Memory B cell (primary cell): ENCODE results near the gene CHST15.
A peak's percentile ranks its signal among the peaks of the same experiment; 100 is the strongest.

Source experiments
- ATAC-seq: fragments of 150-1000 bp; cut with Tn5 transposase; 2 replicates; pipeline ENCODE4 v1.10.0; 2021; ENCODE audit warnings: low read depth, mild to moderate bottlenecking, moderate library complexity
- DNase-seq, 2 donors: peaks; one replicate each; pipeline ENCODE4 v3.0.0; 2022; ENCODE audit warnings: low spot score in 2 of 2
- H3K27ac Mint-ChIP-seq: one replicate; pipeline ENCODE4 v1.8.0; 2022; ENCODE audit warnings: mild to moderate bottlenecking, moderate library complexity, mixed read lengths
- H3K27me3 Mint-ChIP-seq: one replicate; pipeline ENCODE4 v1.8.0; 2022; ENCODE audit warnings: mixed read lengths
- H3K36me3 Mint-ChIP-seq: one replicate; pipeline ENCODE4 v1.8.0; 2022; ENCODE audit warnings: mild to moderate bottlenecking, mixed read lengths
- H3K4me1 Mint-ChIP-seq: one replicate; pipeline ENCODE4 v1.8.0; 2022; ENCODE audit warnings: mixed read lengths
- H3K4me3 Mint-ChIP-seq: one replicate; pipeline ENCODE4 v1.8.0; 2022; ENCODE audit warnings: mild to moderate bottlenecking, moderate library complexity, mixed read lengths
- H3K9me3 Mint-ChIP-seq: one replicate; pipeline ENCODE4 v1.8.0; 2022; ENCODE audit warnings: mixed read lengths

CHST15 gene

GRCh38 chr10:124077208-124077993 is 16.0 kb downstream of the CHST15 start:
- DNase-seq (no peak), ATAC-seq (no peak)
- Mint-ChIP-seq H3K27ac (peak overlapping the region; percentile 64), H3K9me3 (no peaks in the 10 kb centered on the region), H3K27me3 (no peaks in the 10 kb centered on the region), H3K4me3 (no peak overlapping the region), H3K4me1 (peaks cover 64% of the 10 kb centered on the region), H3K36me3 (peaks cover 2% of the 10 kb centered on the region)

GRCh38 chr10:124076148-124076733 is 17.2 kb downstream of the CHST15 start:
- H3K4me1 Mint-ChIP-seq, result peaks cover 70% of the 10 kb centered on the region

GRCh38 chr10:124075231-124075955 is 18.0 kb downstream of the CHST15 start:
- ATAC-seq (no peak), DNase-seq (no peak)
- Mint-ChIP-seq H3K36me3 (peaks cover 2% of the 10 kb centered on the region), H3K4me1 (peaks cover 63% of the 10 kb centered on the region), H3K27me3 (no peaks in the 10 kb centered on the region), H3K4me3 (no peak overlapping the region), H3K9me3 (no peaks in the 10 kb centered on the region), H3K27ac (peak overlapping the region; percentile 73)

More at GRCh38 chr10:124076148-124076733, 17.2 kb downstream of the CHST15 start:
- Mint-ChIP-seq H3K4me3 (no peak overlapping the region), H3K27me3 (no peaks in the 10 kb centered on the region), H3K27ac (no peak overlapping the region), H3K9me3 (no peaks in the 10 kb centered on the region), H3K36me3 (peaks cover 2% of the 10 kb centered on the region)
- DNase-seq, result no peak
- ATAC-seq, result no peak

GRCh38 chr10:124074501-124075109 is 18.8 kb downstream of the CHST15 start:
- H3K27me3 Mint-ChIP-seq, result no peaks in the 10 kb centered on the region
- H3K4me3 Mint-ChIP-seq, result peak overlapping the region; percentile 50
- no peaks in the 10 kb centered on the region for H3K9me3 Mint-ChIP-seq
- H3K36me3 Mint-ChIP-seq, result peaks cover 2% of the 10 kb centered on the region
- ATAC-seq (peak; percentile 79), DNase-seq (peak; percentile 22 to 24)
- peak overlapping the region; percentile 73 for H3K27ac Mint-ChIP-seq
- peaks cover 56% of the 10 kb centered on the region for H3K4me1 Mint-ChIP-seq

GRCh38 chr10:124073978-124074377 is 19.4 kb downstream of the CHST15 start:
- no peak overlapping the region for H3K4me3 Mint-ChIP-seq
- H3K27ac Mint-ChIP-seq, result peak overlapping the region; percentile 73
- no peaks in the 10 kb centered on the region for H3K27me3 Mint-ChIP-seq
- DNase-seq, result no peak
- H3K4me1 Mint-ChIP-seq, result peaks cover 52% of the 10 kb centered on the region
- no peak for ATAC-seq
- H3K9me3 Mint-ChIP-seq, result no peaks in the 10 kb centered on the region
- peaks cover 2% of the 10 kb centered on the region for H3K36me3 Mint-ChIP-seq

GRCh38 chr10:124072541-124072940 is 20.9 kb downstream of the CHST15 start:
- H3K4me3 Mint-ChIP-seq, result no peak overlapping the region
- peaks cover 2% of the 10 kb centered on the region for H3K36me3 Mint-ChIP-seq
- ATAC-seq (no peak), DNase-seq (no peak)
- H3K27me3 Mint-ChIP-seq, result no peaks in the 10 kb centered on the region
- peak overlapping the region; percentile 72 for H3K27ac Mint-ChIP-seq
- H3K9me3 Mint-ChIP-seq, result no peaks in the 10 kb centered on the region
- H3K4me1 Mint-ChIP-seq, result peaks cover 53% of the 10 kb centered on the region

GRCh38 chr10:124072106-124072505 is 21.3 kb downstream of the CHST15 start:
- H3K9me3 Mint-ChIP-seq, result no peaks in the 10 kb centered on the region
- H3K27me3 Mint-ChIP-seq, result no peaks in the 10 kb centered on the region
- H3K27ac Mint-ChIP-seq, result peak overlapping the region; percentile 72
- H3K36me3 Mint-ChIP-seq, result peaks cover 2% of the 10 kb centered on the region
- peak overlapping the region; percentile 38 for H3K4me3 Mint-ChIP-seq
- peaks cover 52% of the 10 kb centered on the region for H3K4me1 Mint-ChIP-seq
- DNase-seq (no peak), ATAC-seq (peak; percentile 23)

GRCh38 chr10:124071141-124071540 is 22.3 kb downstream of the CHST15 start:
- ATAC-seq (no peak), DNase-seq (no peak)
- Mint-ChIP-seq H3K4me3 (no peak overlapping the region), H3K27me3 (no peaks in the 10 kb centered on the region), H3K9me3 (no peaks in the 10 kb centered on the region), H3K4me1 (peaks cover 56% of the 10 kb centered on the region), H3K27ac (no peak overlapping the region), H3K36me3 (peaks cover 2% of the 10 kb centered on the region)

GRCh38 chr10:124070666-124071065 is 22.7 kb downstream of the CHST15 start:
- H3K4me3 Mint-ChIP-seq, result no peak overlapping the region
- H3K27ac Mint-ChIP-seq, result no peak overlapping the region
- no peaks in the 10 kb centered on the region for H3K9me3 Mint-ChIP-seq
- ATAC-seq (no peak), DNase-seq (no peak)
- H3K4me1 Mint-ChIP-seq, result peaks cover 57% of the 10 kb centered on the region
- H3K36me3 Mint-ChIP-seq, result peaks cover 2% of the 10 kb centered on the region
- H3K27me3 Mint-ChIP-seq, result no peaks in the 10 kb centered on the region

GRCh38 chr10:124069341-124070264 is 23.8 kb downstream of the CHST15 start:
- H3K36me3 Mint-ChIP-seq, result peaks cover 2% of the 10 kb centered on the region
- no peaks in the 10 kb centered on the region for H3K27me3 Mint-ChIP-seq
- H3K27ac Mint-ChIP-seq, result no peak overlapping the region
- H3K4me3 Mint-ChIP-seq, result no peak overlapping the region
- no peaks in the 10 kb centered on the region for H3K9me3 Mint-ChIP-seq
- DNase-seq, result no peak
- H3K4me1 Mint-ChIP-seq, result peaks cover 54% of the 10 kb centered on the region
- ATAC-seq, result no peak

- DNase-seq (no peak), ATAC-seq (no peak)
- Mint-ChIP-seq H3K27ac (no peak overlapping the region), H3K4me1 (peaks cover 49% of the 10 kb centered on the region), H3K4me3 (no peak overlapping the region), H3K9me3 (no peaks in the 10 kb centered on the region), H3K27me3 (no peaks in the 10 kb centered on the region), H3K36me3 (peaks cover 2% of the 10 kb centered on the region)
Observed at GRCh38 chr10:124068929-124069328, 24.5 kb downstream of the CHST15 start.

- no peaks in the 10 kb centered on the region for H3K27me3 Mint-ChIP-seq
- no peak for ATAC-seq
Observed at GRCh38 chr10:124067825-124068400, 25.5 kb downstream of the CHST15 start.

More at GRCh38 chr10:124067825-124068400, 25.5 kb downstream of the CHST15 start:
- Mint-ChIP-seq H3K36me3 (peaks cover 2% of the 10 kb centered on the region), H3K27ac (no peak overlapping the region), H3K4me1 (peaks cover 44% of the 10 kb centered on the region), H3K9me3 (no peaks in the 10 kb centered on the region), H3K4me3 (no peak overlapping the region)
- no peak for DNase-seq
